CD4-positive, alpha-beta T cell treated with Interleukin-1 beta for 1 hour (primary cell): Measurements from ENCODE around the gene CLCNKA.
"Not testable (repeated sequence)": the region's sequence is repeated elsewhere in the genome, so short reads cannot be mapped to it uniquely, and the experiment has no call there.

Experiments used
- DNase-seq, 2 donors: peaks; one replicate each; pipeline ENCODE4 v3.0.0-alpha.2; 2020 to 2022

CLCNKA gene

DNA sequence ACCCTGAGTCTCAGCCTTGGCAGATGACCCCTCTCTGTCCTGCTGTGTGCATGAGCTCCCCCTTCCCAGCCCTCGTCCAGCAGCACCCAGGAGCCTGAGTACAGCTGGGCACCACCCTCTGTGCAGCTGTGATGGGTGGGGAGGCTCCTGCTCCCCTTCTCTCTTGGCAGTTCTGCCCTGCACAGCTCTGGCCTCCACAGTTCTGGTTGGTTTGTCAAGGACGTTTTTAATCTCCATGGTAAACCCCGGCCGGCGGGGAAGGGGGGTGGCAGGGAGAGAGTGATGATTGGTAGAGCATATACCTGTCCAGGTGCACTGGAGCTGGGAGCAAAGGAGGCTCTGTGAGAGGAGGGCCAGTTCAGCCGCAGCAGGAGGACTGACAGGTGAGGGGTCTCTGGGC, at the start of gene CLCNKA:
Gene CLCNKA, plus strand, starts transcription at position 356 of the 400 bp plus-strand sequence. CDS start 584 bp downstream, outside the sequence.
- DNase-seq = no peak

DNA sequence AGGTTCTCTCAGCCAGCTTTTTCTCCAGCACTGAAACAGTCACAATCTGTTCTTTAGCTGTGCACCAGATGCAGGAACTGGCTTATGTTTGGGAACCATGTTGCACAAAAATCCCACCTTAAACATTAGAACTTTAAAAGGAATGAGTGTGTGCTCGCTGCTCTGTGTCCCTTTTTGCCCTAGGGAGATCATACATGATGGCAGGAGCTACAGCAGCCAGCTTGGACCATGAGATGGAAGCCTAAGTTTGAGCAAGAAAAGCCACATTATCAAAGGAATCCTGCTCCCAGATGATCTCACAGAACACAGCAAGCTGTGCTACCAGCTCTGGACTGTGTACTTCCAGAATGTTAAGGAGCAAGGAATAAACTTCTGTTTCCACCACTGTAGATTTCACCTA, 49.4 kb upstream of the CLCNKA start:
- DNase-seq = no peak

DNA sequence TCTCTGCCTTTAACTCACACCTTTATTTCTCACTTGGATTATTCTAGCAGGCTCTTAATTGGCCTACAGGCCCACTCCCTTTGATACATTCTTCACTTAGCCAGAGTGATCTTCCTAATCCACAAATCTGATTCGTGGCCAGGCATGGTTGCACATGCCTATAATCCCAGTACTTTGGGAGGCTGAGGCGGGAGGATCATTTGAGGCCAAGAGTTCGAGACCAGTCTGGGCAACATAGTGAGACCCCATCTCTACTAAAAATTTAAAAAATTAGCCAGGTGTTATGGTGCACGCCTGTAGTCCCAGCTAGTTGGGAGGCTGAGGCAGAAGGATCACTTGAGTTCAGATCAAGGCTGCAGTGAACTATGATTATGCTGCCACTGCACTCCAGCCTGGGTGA, 48.1 kb upstream of the CLCNKA start:
- DNase-seq = no peak

DNA sequence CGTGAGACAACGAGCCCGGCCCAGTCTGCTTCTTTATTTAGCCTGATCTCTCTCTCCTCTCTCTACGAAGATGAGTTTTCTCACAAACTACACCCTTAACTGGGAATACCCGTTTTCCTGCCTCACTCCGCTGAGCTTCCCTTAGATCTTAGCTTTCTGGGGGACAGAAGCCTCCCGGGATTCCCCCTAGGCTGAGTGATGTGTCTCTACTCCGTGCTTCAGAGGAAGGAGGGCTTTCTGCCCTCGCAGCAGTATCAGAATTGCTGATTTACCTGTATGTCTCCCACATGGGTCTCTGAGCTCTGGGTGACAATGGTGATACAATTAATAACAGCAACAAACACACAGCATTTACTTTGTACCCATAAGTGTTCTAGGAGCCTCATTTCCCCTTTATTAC, 47.0 kb upstream of the CLCNKA start:
- no peak for DNase-seq

DNA sequence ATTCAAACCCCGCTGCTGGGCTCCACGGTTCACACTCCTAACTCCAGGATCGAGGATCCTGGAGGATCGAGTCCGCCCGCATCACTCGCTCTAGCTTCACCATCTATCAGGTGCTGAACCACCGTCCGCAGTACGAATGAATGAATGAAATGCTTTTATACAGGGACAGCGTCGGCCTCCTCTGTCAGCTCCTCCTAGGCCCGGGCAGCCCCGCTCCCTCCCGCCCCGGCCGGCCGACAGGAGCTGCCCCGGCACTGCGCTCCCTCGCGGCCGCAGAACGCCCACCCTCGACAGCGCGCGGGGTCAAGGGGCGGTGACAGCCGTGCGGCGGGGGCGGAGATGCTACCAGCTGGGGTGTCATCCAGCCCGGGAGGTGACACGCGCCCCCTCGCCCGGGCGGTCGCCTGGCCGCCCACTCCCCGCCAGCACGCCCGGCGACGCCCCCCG, 46.5 kb upstream of the CLCNKA start:
- DNase-seq = peak; percentile 73 to 78

DNA sequence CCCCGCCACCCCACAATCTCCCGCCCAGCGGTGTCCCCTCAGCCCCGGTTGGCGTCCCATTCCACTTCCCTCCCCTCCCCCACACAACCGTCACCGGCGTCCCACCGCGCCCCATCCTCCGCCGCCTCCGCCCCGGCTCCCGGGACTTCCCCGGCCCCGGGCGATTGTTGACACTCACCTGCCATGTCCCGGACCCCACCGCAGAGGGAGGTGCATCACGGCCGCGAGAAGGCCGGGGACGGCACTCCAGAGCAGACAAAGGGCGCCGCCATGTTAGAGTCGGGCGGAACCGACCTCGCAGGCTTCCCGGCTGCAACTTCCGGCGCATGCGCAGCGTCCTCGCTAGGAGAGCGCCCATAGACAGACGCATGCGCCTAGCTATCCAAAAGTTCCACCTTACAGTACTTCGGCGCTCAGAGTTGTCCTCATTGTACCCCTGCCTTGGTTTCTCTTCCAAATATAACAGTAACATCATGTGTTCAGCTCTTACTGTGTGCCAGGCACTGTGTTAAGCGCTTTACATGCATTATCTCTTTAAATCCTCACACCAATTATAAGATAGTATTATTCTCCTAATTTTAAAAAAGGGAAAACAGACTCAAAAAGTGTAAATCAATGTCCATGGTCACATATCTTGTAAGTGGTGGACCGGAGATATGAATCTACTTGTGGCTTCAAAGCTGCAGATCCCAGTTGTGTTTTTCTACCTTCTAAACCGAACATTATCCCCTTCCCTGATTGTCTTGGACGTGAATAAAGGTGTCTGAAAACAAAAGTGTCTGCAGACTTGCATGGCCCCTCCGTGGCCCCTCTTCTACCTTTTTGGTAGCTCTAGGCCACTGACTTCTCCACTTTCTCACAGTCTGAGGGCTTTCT, 45.8 kb upstream of the CLCNKA start, which contains the start of gene ZBTB17:
Gene ZBTB17, minus strand, starts transcription at position 297 of the 876 bp plus-strand sequence. CDS start 27,606 bp downstream, outside the sequence.
- DNase-seq = peak; percentile 95 to 96

DNA sequence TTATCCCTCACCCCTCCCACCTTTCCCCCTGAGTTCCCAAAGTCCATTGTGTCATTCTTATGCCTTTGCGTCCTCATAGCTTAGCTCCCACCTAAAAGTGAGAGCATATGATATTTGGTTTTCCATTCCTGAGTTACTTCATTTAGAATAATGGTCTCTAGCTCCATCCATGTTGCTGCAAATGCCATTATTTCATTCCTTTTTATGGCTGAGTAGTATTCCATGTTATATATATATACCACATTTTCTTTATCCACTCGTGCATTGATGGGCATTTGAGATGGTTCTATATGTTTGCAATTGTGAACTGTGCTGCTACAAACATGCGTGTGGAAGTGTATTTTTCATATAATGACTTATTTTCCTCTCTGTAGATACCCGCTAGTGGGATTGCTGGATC, 43.9 kb upstream of the CLCNKA start:
- DNase-seq = not testable (repeated sequence)

DNA sequence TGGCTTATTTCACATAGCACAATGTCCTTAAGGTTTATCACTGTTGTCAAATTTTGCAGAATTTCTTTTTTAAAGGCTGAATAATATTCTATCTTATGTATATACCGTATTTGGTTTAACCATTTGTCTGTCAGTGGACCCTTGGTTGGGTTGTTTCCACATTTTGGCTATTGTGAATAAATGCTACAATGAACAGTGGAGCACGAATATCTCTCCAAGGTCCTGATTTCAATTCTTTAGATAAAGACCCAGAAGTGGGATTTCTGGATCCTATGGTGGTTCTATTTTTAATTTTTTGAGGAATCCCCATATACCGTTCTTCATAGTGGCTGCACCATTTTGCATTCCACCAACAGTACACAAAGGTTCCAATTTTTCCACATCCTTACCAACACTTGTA, 40.2 kb upstream of the CLCNKA start:
- DNase-seq = no peak

DNA sequence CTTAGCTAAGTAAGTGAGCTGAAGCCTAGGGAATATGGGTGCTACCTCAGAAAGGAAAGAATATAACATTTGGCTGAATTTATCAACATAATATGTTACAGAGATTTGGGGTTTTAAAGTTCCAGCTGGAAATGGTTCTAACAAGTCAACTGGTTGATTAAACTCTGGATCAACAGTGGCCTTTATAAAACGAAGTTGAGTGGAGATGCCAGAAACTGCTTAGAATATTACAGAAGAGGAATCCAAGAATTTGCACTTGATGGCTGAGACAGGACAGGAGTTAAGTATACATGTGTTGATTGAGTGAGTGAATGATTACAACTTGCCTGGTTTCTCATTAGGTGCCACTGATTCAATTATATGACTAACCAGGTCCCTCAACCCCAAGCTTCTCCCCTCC, 38.6 kb upstream of the CLCNKA start:
- no peak for DNase-seq

DNA sequence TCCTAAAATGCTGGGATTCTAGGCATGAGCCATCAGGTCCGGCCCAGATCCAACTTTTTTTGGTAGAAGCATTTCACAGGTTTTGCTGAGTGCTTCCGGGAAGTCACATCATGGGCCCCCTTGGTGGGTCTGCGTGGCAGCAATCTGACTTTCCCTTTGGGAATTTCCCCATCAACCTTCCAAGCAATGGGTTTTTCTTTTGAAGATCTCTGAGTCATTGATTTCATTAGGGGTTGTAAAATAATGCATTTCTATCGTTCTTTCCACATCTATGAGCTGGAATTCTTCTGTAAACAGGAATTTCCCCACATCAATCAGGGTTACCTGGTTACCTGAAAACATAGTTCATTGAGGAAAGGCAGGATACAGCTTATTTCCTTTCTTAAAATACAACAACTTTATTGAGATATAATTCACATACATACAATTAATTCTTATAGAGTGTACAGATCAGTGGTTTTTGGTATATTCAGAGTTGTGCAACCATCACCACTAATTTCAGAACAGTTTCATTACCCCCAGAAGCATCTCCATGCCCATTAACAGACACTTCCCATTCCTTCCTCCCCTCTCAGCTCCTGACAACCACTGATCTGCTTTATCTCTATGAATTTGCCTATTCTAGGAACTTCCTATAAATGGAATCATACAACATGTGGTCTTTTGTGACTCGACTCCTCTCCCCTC, 36.1 kb upstream of the CLCNKA start:
- DNase-seq = no peak

DNA sequence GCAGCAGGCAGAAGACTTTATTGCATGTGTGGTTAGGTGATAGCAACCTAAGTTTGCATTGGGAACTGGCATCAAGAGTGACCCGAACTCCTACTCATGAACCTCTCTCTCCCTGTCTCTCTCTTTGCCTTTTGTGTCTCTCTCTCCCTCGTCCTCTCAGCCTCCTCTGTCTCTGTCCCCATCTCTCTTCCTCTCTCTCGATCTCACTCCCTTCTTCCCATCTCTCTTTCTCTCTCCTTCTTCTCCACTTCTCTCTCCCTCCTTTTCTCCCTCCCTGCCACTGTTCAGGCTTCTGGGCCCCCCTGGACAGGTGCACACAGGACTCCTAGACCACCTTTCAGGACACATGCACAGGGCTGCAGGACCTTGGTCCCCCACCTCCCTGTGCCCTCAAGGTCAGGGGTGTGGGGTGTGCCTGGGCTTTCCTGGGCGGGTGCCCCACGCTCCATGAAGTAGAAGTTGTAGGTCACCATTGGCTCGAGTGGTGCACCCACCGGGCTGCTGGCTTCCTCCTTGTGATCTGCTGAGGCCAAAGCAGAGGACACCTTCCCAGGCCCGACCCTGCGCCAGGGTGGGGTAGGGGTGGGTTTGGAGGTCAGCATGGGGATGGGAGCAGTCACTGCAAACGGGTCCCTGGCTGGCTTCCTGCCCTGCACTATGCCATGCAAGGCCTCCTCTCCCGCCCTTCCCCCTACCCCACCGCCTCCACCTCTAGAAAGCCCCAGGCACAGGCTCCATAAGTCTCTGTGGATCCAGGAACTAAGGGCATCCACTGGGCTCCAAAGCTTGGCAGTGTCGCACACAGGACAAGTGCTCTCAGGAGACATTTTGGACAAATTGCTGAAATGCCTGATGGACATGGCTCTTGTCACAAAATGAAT, 32.7 kb upstream of the CLCNKA start:
- DNase-seq = no peak

DNA sequence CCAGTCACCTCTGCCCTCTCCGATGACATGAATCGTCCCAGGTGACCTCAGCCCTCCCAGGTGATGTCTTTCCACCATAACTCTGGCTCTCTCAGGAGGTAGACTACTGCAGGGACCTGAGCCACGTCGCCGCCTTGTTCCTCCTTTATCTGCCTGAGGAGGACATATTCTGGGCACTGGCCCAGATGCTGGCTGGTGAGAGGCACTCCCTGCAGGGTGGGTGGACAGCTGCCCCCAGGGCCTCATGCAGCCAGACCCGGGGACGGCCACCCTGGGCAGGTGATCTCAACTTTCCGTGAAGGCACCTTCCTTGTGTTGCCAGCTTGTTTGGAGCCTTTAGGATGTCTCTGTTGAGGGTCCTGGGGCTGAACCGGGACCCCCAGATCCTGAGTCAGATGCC, 32.1 kb upstream of the CLCNKA start:
- DNase-seq = no peak

DNA sequence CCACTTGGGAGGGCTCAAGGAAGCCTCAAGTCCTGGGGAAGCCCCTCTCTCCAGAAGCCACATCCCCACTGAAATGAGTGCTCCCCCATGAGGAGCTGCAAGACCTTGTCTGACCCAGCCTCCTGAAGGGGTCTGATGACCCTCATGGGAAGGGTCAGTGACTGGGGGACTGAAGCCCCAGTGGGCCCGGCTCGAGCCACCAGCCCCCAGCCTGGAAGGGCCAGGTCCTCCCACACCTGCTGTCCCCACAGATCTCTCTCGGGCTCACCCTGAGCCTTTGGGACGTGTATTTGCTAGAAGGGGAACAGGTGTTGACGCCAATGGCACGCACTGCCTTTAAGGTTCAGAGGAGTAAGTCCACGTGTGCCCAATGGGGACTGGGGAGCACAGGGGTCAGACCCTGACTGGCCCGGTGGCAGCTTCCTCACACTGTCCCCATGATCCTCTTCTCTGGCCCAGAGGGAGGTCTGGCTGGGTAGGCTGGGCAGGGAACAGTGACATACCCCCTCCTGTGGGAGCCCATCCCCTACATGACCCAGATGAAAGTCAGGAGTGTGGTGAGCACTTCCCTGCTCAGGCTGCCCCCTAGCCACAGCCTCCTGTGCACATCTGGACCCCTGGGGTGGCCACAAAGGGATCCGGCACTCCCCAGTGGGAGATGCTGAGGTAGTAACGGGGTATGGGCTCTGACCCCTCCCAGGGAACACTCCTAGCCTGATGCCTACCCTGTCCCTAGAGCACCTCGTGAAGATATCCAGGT, 30.2 kb upstream of the CLCNKA start:
- DNase-seq = no peak

DNA sequence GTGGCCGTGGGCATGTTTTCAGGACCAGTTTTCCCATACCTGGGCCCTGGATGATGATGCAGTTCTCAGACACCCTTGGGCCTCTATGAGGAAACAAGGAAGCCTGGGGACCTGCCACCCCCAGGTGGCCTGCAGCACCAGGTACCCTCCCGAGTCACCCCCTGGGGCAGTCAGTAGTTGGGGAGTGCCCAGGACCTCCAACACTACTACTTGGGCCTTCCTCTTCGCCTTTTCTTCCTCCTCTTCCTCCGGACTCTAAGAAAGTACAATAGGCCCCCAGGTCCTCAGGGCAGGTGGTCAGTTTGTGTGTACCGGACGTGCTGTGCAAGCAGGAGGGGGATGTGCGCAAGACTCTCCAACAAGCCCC, 29.7 kb upstream of the CLCNKA start:
- DNase-seq = no peak

DNA sequence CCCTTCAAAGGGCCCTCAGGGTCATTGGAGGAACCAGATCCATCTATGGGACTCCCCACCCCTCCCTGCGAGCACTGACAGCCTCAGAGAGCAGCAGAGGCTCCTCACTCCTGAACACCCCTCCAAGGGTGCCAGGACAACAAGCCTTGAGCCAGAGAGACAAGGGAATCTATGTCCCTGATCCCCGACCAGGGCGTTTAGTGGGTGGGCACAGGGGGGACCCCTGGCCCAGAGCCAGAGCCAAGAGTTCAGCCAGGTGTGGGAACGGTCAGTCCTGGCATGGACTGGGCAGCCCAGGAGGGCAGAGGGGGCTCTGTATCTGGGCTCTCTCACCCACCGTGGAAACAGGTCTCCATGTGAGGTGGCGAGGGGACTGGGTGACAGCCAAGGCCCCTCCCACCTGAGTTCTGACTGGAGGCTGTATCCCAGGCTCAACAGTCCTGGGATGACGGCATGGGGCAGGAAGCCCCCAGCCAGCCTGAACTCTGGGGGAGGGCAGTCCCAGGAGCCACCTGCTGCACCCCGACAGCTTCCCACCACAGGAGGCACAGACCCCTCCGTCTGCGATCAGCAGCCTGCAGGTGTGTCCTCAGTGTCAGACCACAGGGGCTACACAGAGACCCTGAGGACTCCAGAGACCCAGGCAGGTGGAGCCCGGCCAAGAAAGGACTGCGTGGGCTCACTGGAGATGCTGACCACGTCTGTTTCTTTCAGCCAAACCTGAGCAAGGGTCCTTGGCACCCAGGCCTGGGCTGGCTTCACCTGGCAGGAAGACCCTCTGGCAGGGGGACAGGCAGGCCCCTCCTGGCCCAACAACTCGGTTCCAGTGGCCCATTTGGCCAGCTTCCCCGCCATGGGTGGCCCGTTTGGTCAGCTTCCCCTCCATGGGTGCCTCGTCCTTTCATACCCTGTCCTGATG, 29.0 kb upstream of the CLCNKA start:
- DNase-seq = no peak

DNA sequence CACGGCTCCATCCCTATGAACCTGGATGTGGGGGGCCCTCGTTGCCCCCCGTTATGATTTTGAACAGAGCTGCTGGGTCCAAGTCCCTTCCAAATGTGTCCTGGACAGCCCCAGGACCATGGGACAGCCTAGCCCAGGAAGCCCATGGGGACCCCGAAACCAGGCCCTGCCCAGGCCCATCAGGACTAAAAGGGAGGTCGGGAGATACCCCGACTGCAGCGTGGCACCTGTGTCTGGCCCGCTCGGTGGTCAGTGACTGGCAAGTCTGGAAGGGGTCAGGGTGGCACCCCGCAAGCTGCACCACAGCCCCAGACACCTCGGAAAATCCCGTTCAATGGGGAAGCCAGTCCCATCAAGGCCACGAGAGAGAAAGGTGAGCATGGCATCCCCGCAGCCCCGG, 28.2 kb upstream of the CLCNKA start:
- DNase-seq = no peak

DNA sequence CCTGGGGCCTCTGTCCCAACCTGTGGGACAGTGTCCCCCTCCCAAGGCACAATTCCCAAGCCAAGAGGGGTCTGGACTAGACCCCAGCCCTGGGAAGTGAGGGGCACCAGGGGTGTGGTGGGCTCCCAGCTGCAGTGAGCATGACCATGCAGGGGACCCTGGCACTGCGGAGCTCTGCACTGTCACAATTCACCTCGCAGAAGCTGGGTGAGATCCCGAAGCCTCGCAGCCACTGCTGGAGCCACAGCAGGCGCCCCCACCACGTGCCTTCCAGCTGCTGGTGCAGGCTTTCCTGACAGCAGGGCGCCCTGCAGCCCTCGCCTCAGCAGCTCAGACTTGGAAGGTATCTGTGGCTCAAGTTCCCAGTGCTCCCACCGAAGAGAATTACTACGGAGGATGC, 27.8 kb upstream of the CLCNKA start:
- DNase-seq = no peak

DNA sequence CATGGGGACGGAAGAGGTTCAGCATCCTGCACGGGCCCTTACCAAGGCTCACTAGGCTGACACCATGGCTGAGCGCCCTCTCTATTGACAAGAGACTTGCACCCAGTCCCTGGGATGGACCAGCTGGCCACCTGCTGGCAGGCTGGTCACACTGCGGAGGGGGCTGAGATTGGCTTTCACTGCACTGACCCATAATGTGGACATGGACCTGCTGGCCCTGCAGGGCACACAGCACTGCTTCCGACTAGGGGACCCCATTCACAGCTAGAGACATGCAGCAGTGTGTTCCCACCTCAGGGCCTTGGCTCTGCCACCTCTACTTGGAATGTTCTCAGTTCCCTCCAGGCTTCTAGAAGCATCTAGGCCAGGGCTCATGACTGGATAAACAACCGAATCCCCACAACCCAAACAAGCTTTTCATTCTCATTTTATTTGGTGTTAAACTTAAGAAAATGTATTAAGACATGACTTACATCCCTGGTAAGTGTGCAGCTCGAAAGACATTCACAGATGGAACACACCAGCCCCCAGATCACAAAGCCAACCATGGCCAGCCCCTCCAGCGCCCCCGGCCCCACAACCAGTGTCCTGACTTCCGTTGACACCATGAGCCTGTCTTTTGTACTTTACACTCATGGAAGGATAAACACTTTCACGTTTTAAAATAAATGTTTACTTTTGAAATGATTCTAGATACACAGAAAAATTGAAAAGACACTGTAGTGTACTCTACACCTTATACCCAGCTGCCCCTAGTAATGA, 27.1 kb upstream of the CLCNKA start:
- peak; percentile 46 to 47 for DNase-seq

DNA sequence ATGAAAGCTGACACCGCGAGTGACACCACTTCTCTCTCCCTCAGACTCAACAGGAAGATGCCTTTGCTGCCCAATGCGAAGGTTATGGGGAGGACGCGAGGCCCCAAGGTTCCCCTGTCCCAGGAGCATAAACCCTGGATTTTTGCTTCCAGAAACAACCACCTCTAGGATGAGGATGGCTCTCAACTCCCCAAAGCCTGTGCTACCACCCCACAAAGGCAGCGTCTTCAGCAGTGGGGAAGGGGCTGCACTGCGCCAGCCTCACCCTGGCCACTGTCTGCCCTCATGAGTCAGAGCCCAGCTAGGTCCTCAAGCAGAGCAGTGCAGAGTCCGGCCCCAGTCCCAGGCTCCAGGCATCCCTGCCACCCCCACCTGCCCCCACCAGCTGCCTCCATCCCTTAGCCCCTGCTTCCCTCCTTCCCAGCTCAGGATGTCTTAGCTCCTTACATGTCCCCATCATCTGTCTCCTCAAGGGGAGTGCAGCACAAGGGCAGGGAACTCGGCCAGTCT, 24.7 kb upstream of the CLCNKA start:
- no peak for DNase-seq

DNA sequence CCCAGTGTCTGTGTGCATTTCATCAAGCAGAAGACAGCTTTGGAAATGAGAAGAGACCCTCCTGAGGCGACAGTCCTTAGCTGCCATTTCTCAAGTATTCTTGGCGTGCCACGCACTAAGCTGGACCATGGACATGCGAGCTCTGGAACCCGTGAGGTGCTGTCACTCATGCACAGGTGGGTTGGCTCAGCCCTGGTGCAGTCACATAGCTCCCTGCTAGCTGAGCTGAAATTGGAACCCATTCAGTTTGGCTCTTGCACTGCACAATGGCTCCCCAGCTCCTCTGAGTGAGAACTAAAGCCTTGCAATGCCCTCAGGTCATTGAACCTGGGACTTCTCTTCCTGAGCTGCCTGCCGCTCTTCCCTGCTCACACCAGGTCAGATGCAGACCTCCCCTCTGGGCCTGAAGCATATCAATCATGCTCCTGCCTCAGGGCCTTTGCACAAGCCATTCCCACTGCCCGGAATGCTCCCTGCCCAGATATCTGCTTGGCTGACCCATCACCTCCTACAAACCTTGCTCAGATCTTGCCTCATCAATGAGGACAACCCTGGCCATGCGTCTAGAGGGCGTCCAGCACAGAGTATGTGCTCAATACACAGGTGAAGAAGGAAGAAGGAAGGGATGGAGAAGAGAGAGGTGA, 24.1 kb upstream of the CLCNKA start:
- no peak for DNase-seq
